H9 (cell line): Measurements from ENCODE around the gene SPATA46. TPM values are rescaled to one million over a fixed set of nuclear protein-coding genes. Genes with fewer than 3 reads are reported as not detected.

Source experiments
- DNase-seq: peaks from one replicate; pipeline ENCODE4 v3.0.0-alpha.2; 2017
- H2AFZ ChIP-seq: one replicate; pipeline ENCODE4 v1.6.1; 2013; ENCODE audit warnings: mild to moderate bottlenecking, low read length, control low read depth, moderate library complexity
- H2AK5ac ChIP-seq: 2 replicates; pipeline ENCODE4 v1.6.1; 2013; ENCODE audit warnings: low read length, control low read depth, mixed read lengths; ENCODE audit not compliant: insufficient read length
- H2BK120ac ChIP-seq: one replicate; pipeline ENCODE4 v1.6.1; 2013; ENCODE audit warnings: low read depth, mild to moderate bottlenecking, low read length, control low read depth, inconsistent platforms; ENCODE audit not compliant: poor library complexity, severe bottlenecking
- H2BK12ac ChIP-seq: 2 replicates; pipeline ENCODE4 v1.6.1; 2013; ENCODE audit warnings: low read length, control low read depth, mixed read lengths, low read depth; ENCODE audit not compliant: insufficient read length
- H2BK15ac ChIP-seq: 2 replicates; pipeline ENCODE4 v1.6.1; 2013; ENCODE audit warnings: low read depth, low read length, control low read depth
- H2BK20ac ChIP-seq: one replicate; pipeline ENCODE4 v1.6.1; 2013; ENCODE audit warnings: low read depth, mild to moderate bottlenecking, low read length, control low read depth, inconsistent platforms; ENCODE audit not compliant: poor library complexity, severe bottlenecking
- H2BK5ac ChIP-seq: 2 replicates; pipeline ENCODE4 v1.6.1; 2013; ENCODE audit warnings: low read length, control low read depth, mixed read lengths; ENCODE audit not compliant: insufficient read length
- H3K14ac ChIP-seq: 2 replicates; pipeline ENCODE4 v1.6.1; 2013; ENCODE audit warnings: low read length, control low read depth; ENCODE audit not compliant: insufficient read depth
- H3K18ac ChIP-seq: 2 replicates; pipeline ENCODE4 v1.6.1; 2013; ENCODE audit warnings: low read depth, mild to moderate bottlenecking, mixed read lengths, low read length, control low read depth; ENCODE audit not compliant: insufficient read length
- H3K23ac ChIP-seq: 2 replicates; pipeline ENCODE4 v1.6.1; 2013; ENCODE audit warnings: low read length, control low read depth, mixed read lengths, low read depth; ENCODE audit not compliant: insufficient read length
- H3K23me2 ChIP-seq: 2 replicates; pipeline ENCODE4 v1.6.1; 2013; ENCODE audit warnings: low read depth, mild to moderate bottlenecking, mixed read lengths, low read length, control low read depth; ENCODE audit not compliant: insufficient read length, poor library complexity, severe bottlenecking
- H3K27ac ChIP-seq: 2 replicates; pipeline ENCODE4 v1.5.1; 2013; ENCODE audit warnings: low read length, control low read depth, mixed read lengths, low read depth; ENCODE audit not compliant: insufficient read length
- H3K27me3 ChIP-seq: 2 replicates; pipeline ENCODE4 v1.6.1; 2013; ENCODE audit warnings: low read length, control low read depth, inconsistent platforms; ENCODE audit not compliant: insufficient read depth
- H3K4ac ChIP-seq: 2 replicates; pipeline ENCODE4 v1.6.1; 2013; ENCODE audit warnings: low read depth, mild to moderate bottlenecking, control low read depth, inconsistent platforms, low read length, moderate library complexity
- H3K4me1 ChIP-seq: 2 replicates; pipeline ENCODE4 v1.6.1; 2013; ENCODE audit warnings: low read length, control low read depth, inconsistent platforms; ENCODE audit not compliant: insufficient read depth
- H3K4me2 ChIP-seq: 2 replicates; pipeline ENCODE4 v1.6.1; 2013; ENCODE audit warnings: low read length, control low read depth, mixed read lengths; ENCODE audit not compliant: insufficient read length, insufficient read depth
- H3K56ac ChIP-seq: 2 replicates; pipeline ENCODE4 v1.6.1; 2013; ENCODE audit warnings: low read depth, mild to moderate bottlenecking, mixed read lengths, low read length, control low read depth; ENCODE audit not compliant: insufficient read length
- H3K79me1 ChIP-seq: 2 replicates; pipeline ENCODE4 v1.6.1; 2013; ENCODE audit warnings: low read depth, mild to moderate bottlenecking, moderate library complexity, low read length, control low read depth, inconsistent platforms; ENCODE audit not compliant: insufficient read depth, poor library complexity, severe bottlenecking
- H3K79me2 ChIP-seq: 2 replicates; pipeline ENCODE4 v1.6.1; 2013; ENCODE audit warnings: low read length, control low read depth, inconsistent platforms; ENCODE audit not compliant: insufficient read depth
- H3K9ac ChIP-seq: 2 replicates; pipeline ENCODE4 v1.6.1; 2013; ENCODE audit warnings: low read length, control low read depth, mixed read lengths; ENCODE audit not compliant: insufficient read length; ENCODE audit errors: extremely low read depth
- H3K9me3 ChIP-seq: one replicate; pipeline ENCODE4 v1.6.1; 2013; ENCODE audit warnings: low read depth, low read length, inconsistent platforms; ENCODE audit not compliant: control insufficient read depth
- H3T11ph ChIP-seq: one replicate; pipeline ENCODE4 v1.6.1; 2013; ENCODE audit warnings: mild to moderate bottlenecking, low read length, control low read depth, inconsistent platforms
- H4K20me1 ChIP-seq: one replicate; pipeline ENCODE4 v1.6.1; 2013; ENCODE audit not compliant: control insufficient read depth, insufficient read length, insufficient read depth
- H4K5ac ChIP-seq: 2 replicates; pipeline ENCODE4 v1.6.1; 2013; ENCODE audit warnings: low read depth, mild to moderate bottlenecking, mixed read lengths, low read length, control low read depth; ENCODE audit not compliant: insufficient read length
- H4K8ac ChIP-seq: replicated peaks from 2 replicates; pipeline ENCODE4 v1.6.1; 2013; ENCODE audit warnings: low read length, control low read depth, mixed read lengths, low read depth; ENCODE audit not compliant: insufficient read length
- H4K91ac ChIP-seq: 2 replicates; pipeline ENCODE4 v1.6.1; 2013; ENCODE audit warnings: low read depth, mild to moderate bottlenecking, moderate library complexity, mixed read lengths, low read length, control low read depth; ENCODE audit not compliant: insufficient read length
- H3K27ac Mint-ChIP-seq, 3 experiments: 2 replicates in 2 of 3; 3 replicates in 1 of 3; pipeline ENCODE4 v1.8.0; 2020 to 2021; ENCODE audit warnings: mixed read lengths in 3 of 3, mild to moderate bottlenecking in 1 of 3, moderate library complexity in 1 of 3
- H3K27me3 Mint-ChIP-seq: 2 replicates; pipeline ENCODE4 v1.8.0; 2021; ENCODE audit warnings: low read depth, mild to moderate bottlenecking, moderate library complexity, mixed read lengths
- H3K36me3 Mint-ChIP-seq, 3 experiments: 2 replicates in 2 of 3; 3 replicates in 1 of 3; pipeline ENCODE4 v1.8.0; 2020 to 2021; ENCODE audit warnings: low read depth in 3 of 3, mixed read lengths in 3 of 3; ENCODE audit not compliant: insufficient read depth in 1 of 3
- H3K4me1 Mint-ChIP-seq, 2 experiments: 2 replicates each; pipeline ENCODE4 v1.8.0; 2020; ENCODE audit warnings: mixed read lengths in 2 of 2
- H3K4me3 Mint-ChIP-seq, 2 experiments: 2 replicates in 1 of 2; 3 replicates in 1 of 2; pipeline ENCODE4 v1.8.0; 2020 to 2021; ENCODE audit warnings: mild to moderate bottlenecking in 2 of 2, mixed read lengths in 2 of 2, moderate library complexity in 1 of 2
- H3K9me3 Mint-ChIP-seq, 2 experiments: 2 replicates in 1 of 2; 3 replicates in 1 of 2; pipeline ENCODE4 v1.8.0; 2020; ENCODE audit warnings: mild to moderate bottlenecking in 2 of 2, mixed read lengths in 2 of 2, moderate library complexity in 1 of 2
- WGBS: extraction: QIAGEN DNeasy Blood & Tissue Kit; methylation state at CpG from one replicate; pipeline ENCODE4 v1.1.7; 2013; ENCODE audit warnings: missing lambda C conversion rate, low lambda C conversion rate, mixed read lengths; ENCODE audit not compliant: insufficient read length; ENCODE audit errors: extremely low coverage; 5-methylcytosine and 5-hydroxymethylcytosine counted together
- total RNA-seq: library from RNA; stranded (reverse); gene quantifications from 2 replicates; pipeline ENCODE4 v1.2.1, GENCODE V29; 2021
- TF ChIP-seq, protein P1 (sequence below): fragments of 200-600 bp; sonication (generic); conservative IDR thresholded peaks from 3 replicates; pipeline ENCODE4 v1.8.0; 2021; ENCODE audit warnings: antibody characterized with exemption, mild to moderate bottlenecking

SPATA46 gene
- total RNA-seq, 1 experiment from 2014 or later: not detected

GRCh38 chr1:162363823-162364222, 12.8 kb downstream of the SPATA46 start:
- no peak for DNase-seq
- H3K36me3 Mint-ChIP-seq: peaks cover 0 to 12% (median 3%) of the 10 kb centered on the region in 3 experiments; a peak in 4 of 7 replicates
- peaks cover 0 to 7% of the 10 kb centered on the region in 2 experiments; a peak in 2 of 4 replicates for H3K4me1 Mint-ChIP-seq
- no peaks in the 10 kb centered on the region for H3K9me3 Mint-ChIP-seq
- Histone ChIP-seq H2BK20ac (no peak overlapping the region), H2BK5ac (no peak overlapping the region), H4K8ac (no peak overlapping the region), H3K4me2 (no peak overlapping the region), H3K79me1 (no peaks in the 10 kb centered on the region), H2BK120ac (no peak overlapping the region), H3K79me2 (no peaks in the 10 kb centered on the region), H4K5ac (no peak overlapping the region), H2BK12ac (no peak overlapping the region), H3K27ac (no peak overlapping the region), H2BK15ac (no peak overlapping the region), H3K18ac (no peak overlapping the region), H3K4me1 (no peaks in the 10 kb centered on the region), H2AK5ac (no peak overlapping the region), H3K14ac (no peak overlapping the region), H3T11ph (no peak overlapping the region), H3K9me3 (no peaks in the 10 kb centered on the region), H3K4ac (no peak overlapping the region), H3K27me3 (no peaks in the 10 kb centered on the region), H3K56ac (no peak overlapping the region), H3K23ac (no peak overlapping the region), H3K23me2 (no peaks in the 10 kb centered on the region), H3K9ac (no peak overlapping the region), H4K91ac (no peak overlapping the region), H4K20me1 (no peaks in the 10 kb centered on the region), H2AFZ (no peak overlapping the region)
- no peak overlapping the region; a peak in 1 of 7 replicates for H3K27ac Mint-ChIP-seq
- TF ChIP-seq, protein P1, sequence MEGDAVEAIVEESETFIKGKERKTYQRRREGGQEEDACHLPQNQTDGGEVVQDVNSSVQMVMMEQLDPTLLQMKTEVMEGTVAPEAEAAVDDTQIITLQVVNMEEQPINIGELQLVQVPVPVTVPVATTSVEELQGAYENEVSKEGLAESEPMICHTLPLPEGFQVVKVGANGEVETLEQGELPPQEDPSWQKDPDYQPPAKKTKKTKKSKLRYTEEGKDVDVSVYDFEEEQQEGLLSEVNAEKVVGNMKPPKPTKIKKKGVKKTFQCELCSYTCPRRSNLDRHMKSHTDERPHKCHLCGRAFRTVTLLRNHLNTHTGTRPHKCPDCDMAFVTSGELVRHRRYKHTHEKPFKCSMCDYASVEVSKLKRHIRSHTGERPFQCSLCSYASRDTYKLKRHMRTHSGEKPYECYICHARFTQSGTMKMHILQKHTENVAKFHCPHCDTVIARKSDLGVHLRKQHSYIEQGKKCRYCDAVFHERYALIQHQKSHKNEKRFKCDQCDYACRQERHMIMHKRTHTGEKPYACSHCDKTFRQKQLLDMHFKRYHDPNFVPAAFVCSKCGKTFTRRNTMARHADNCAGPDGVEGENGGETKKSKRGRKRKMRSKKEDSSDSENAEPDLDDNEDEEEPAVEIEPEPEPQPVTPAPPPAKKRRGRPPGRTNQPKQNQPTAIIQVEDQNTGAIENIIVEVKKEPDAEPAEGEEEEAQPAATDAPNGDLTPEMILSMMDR: no peak
- WGBS: no CpG with 5 or more reads among the region's 3 CpGs
- no peaks in the 10 kb centered on the region for H3K27me3 Mint-ChIP-seq
- no peak overlapping the region for H3K4me3 Mint-ChIP-seq
